DOHH2 (cell line): ENCODE data around the gene RHOT1.
"Not testable (repeated sequence)": the region's sequence is repeated elsewhere in the genome, so short reads cannot be mapped to it uniquely, and the experiment has no call there.

Source experiments
- CTCF ChIP-seq: fragments of 200-600 bp; sonication (generic); IDR thresholded peaks from one replicate; pipeline ENCODE4 v1.5.1; 2014; ENCODE audit warnings: antibody characterized with exemption, mild to moderate bottlenecking, low read depth, low read length; ENCODE audit not compliant: poor library complexity, severe bottlenecking
- EZH2phosphoT487 ChIP-seq: fragments of 200-600 bp; sonication (generic); IDR thresholded peaks from 2 replicates; pipeline ENCODE4 v1.6.1; 2017; ENCODE audit warnings: borderline replicate concordance, mild to moderate bottlenecking, antibody characterized with exemption, low read length, moderate library complexity, mixed read lengths

DNA sequence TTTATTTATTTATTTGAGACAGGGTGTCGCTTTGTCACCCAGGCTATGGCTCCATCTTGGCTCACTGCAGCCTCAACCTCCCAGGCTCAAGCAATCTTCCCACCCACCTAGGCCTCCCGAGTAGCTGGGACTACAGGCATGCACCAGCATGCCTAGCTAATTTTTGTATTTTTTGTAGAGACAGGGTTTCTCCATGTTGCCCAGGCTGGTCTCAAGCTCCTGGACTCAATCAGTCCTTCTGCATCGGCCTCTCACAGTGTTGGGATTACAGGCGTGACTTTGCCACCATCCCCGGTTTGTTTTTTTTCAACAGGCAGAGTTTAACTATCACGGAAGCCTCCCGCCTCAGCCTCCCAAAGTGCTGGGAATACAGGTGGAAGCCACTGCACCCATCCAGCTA lies 13.8 kb upstream of the RHOT1 start:
- not testable (repeated sequence) for TF ChIP-seq CTCF, EZH2phosphoT487
